UCSD-AML1 (cell line): ENCODE measurements around the gene DHRS4L2.
A peak's percentile ranks its signal among the peaks of the same experiment; 100 is the strongest.
"Not testable (repeated sequence)": the region's sequence is repeated elsewhere in the genome, so short reads cannot be mapped to it uniquely, and the experiment has no call there.

Experiments
- DNase-seq: peaks from one replicate; lab custom pipeline; 2025; ENCODE audit not compliant: unreplicated experiment; lab: John Stamatoyannopoulos, UW

The DHRS4L2 gene

DNA sequence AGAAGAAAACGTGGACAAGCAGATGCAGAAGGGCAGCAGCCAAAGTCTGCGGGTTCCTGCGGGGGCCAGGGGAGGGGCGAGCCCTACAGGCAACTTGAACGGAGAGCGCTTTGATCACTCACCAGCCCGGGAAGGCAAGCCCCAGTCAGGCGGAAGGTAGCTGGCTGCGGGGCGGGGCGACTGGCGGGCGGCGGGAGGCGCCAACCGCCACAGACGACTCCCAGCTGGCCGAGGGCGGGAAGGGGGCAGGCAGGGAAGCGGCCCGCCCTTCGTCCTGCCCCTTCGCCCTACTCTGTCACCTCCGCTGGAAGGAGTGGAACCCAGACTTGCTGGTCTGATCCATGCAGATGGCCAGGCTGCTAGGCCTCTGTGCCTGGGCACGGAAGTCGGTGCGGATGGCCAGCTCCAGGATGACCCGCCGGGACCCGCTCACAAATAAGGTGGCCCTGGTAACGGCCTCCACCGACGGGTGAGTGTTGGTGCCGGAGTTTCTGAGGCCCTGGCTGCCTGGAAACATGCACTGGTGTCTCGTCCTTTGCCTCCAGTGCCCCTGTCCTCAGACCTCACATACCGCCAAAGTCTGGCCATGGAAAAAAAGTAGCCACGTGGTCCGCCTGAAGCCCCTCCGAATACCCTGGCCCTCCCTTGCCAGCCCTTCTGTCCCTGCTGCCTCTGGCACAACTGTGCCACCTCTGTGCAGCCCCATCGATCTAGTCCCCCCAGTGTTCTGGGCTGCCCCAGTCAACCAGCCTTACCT, at the start of gene DHRS4L2:
Gene DHRS4L2 (plus strand): TSS at position 323 of the 757 bp plus-strand sequence. CDS start 19 bp downstream, at position 342.
- DNase-seq = peak; percentile 91

DNA sequence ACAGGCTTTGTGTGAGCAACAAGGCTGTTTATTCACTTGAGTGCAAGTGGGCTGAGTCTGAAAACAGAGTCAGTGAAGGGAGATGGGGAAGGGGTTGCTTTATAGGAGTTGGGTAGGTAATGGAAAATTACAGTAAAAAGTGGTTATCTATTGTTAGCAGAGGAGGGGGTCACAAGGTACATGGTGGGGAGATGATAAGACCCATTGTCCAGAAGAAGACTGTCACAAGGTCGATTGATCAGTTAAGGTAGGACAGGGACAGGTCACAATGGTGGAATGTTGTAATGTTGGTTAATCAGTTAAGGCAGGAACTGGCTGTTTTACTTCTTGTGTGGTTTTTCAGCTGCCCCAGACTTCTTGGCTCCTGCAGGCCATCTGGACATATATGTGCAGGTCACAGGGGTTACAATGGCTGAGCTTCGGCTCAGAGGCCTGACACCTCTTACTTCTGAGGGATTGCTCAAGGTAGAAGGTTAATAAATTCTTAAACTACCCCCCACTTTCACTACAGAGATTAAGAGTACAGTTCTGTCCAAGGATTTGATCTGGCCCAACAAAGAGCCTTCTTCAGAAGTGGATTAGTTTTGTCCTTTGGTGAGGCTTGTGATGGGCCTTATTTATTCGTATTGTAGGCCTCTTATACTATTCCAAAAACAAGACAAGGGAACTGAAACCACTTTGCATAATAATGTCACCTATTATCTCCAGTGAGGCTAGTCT, 49.0 kb upstream of the DHRS4L2 start:
- no peak for DNase-seq

DNA sequence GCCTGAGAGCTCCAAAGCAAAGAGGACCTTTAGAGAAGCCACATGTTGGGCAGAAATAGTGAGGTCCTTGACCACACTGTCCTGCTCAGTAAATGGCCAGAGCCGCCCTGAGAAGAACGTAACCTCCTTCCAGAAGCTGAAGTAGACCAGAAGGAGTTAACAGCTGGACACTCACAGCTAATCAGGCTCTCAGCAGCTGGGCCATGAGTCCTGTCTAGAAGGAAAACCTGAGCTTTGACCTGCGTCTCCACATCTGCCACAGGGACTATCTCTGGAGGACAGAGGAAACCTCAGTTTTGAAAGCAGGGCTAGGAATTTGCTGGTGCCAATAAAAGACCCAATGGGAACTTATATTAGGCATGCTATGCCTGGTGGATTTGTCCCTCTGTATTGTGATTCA, 47.5 kb upstream of the DHRS4L2 start:
- no peak for DNase-seq

DNA sequence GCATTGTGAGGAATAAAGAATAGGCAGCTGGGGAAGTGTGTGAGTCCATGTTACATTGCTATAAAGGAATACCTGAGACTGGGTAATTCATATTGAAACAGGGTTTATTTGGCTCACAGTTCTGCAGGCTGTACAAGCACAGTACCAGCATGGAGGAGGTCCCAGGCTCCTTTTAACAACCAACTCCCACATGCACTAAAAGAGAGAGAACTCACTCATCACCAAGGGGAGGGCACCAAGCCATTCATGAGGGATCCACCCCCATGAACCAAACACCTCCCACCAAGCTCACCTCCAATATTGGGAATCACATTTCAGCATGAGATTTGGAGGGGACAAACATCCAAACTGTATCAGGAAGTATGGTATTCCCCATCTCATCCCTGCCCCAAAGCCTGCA, 47.1 kb upstream of the DHRS4L2 start:
- no peak for DNase-seq

DNA sequence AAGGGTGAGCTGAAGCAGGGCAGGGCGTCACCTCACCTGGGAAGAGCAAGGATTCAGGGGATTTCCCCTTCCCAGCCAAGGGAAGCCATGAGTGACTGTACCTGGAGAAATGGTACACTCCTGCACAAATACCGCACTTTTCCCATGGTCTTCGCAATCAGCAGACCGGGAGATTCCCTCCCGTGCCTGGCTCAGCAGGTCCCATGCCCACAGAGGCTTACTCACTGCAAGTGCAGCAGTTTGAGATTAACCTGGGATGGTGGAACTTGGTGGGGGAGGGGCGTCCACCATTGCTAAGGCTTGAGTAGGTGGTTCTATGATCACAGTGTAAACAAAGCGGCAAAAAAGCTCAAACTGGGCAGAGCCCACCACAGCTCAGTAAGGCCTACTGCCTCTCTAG, 46.1 kb upstream of the DHRS4L2 start:
- DNase-seq = no peak

DNA sequence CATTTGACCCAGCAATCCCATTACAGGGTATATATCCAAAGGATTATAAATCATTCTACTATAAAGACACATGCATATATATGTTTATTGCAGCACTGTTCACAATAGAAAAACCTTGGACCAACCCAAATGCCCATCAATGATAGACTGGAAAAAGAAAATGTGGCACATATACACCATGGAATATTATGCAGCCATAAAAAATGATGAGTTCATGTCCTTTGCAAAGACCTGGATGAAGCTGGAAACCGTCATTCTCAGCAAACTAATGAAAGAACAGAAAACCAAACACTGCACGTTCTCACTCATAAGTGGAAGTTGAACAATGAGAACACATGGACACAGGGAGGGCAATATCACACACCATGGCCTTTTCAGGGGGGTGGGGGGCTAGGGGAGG, 39.7 kb upstream of the DHRS4L2 start:
- DNase-seq = not testable (repeated sequence)

DNA sequence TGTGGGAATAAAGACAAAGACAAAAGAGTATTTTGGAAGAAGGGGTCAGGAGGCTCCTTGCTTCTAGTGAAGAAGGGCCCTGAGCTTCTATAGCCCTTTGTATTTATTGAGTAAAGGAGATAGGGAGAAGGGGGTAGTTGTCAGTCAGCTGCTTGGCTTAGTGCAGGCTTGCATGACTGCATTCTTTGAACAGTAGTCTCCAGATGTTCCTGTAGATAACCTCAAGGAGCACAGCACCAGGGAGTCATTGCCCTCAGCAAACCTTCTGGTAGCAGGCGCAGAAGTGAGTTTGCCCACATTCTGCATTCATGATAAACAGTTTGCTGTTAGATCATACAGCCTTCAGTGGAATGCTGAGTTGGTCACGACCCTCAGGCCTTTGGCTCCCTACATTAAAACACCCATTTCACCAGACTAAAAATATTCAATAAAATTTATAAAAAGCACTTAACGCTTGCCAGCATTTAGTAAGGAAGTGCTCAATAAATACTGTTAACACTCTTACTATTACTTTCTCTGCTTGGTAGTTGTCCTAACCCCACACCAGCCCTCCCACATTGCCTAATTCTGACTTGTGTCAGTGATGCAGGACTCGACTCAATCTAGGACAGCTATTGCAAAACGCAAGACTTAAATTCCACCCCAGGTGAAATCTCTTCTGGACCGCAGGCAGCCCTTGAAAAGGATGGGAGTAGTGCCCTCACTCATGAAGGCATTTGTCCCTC, 38.2 kb upstream of the DHRS4L2 start:
- DNase-seq = no peak

DNA sequence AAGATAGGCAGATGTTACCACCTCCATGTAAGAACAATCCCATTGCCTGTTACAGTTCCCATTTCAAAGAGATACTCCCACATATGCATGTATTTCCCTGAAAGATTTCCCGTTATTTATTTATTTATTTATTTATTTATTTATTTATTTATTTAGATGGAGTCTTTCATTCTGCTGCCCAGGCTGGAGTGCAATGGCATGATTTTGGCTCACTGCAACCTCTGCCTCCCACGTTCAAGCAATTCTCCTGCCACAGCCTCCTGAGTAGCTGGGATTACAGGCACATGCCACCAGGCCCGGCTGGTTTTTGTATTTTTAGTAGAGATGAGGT, 37.6 kb upstream of the DHRS4L2 start:
- not testable (repeated sequence) for DNase-seq

DNA sequence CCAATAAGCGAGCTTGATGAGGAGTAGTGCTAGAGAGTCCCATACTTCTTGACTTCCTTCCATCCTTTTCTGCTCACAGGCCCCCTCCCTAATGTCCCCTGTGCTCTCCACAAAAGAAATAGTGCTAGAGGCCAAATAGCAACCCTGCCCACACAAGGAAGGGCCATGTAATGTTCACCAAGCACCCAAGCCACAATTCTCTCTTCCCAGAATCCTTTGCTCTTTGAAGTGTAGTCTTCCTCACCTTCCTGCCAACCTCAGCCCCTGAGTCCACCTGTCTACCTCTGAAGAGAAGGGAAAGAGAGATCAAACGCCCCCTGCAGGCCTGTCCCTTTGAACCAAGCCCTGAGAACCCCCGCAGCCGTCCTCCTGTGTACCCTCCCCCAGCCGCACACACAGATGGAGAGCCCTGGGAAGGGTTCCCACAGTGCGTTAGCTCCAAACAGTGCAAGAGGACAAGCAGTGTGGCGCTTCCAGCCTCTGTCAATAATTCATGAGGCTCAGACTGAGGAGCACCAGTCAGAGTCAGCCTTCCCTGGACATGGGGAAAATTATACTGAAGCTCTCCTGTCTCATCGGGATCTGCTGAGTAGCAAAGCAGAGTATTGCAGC, 37.0 kb upstream of the DHRS4L2 start:
- no peak for DNase-seq

DNA sequence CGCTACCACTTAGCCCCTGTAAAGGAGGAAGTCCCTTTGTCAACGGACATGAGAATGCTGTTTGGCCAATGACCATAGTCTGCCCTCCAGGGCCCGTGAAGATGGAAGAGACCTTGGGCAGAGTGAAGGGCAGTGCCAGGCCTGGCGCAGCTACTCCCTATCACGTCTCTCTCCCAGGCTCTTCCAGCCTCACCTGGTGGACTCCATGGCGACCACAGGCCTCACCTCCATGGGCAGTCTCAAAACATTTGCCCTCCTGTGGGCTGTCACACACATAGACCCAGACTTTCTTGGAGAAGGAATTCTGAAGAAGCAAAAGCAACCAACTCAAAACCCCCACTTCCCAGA, 35.6 kb upstream of the DHRS4L2 start:
- DNase-seq = not testable (repeated sequence)

DNA sequence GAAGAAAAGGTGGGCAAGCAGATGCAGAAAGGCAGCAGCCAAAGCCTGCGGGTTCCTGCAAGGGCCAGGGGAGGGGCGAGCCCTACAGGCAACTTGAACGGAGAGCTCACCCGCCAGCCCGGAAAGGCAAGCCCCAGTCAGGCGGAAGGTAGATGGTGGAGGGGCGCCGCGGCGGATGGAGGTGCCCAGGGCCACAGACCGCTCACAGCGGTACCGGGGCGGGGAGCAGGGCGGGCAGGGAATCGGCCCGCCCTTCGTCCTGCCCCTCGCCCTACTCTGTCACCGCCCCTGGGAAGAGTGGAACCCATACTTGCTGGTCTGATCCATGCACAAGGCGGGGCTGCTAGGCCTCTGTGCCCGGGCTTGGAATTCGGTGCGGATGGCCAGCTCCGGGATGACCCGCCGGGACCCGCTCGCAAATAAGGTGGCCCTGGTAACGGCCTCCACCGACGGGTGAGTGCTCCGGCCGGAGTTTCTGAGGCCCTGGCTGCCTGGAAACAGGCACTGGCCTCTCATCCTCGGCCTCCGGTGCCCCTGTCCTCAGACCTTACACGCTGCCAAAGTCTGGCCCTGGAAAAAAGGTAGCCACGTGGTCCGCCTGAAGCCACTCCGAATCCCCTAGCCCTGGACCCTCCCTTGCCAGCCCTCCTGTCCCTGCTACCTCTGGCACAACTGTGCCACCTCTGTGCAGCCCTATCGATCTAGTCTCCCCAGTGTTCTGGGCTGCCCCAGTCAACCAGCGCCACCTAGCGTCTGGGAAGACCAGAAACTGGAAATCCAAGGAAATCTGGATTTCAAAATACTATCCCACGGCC, 35.1 kb upstream of the DHRS4L2 start, which contains the start of gene DHRS4:
Gene DHRS4 (plus strand): TSS at position 307 of the 815 bp plus-strand sequence. CDS start 19 bp downstream, at position 326.
- DNase-seq = peak; percentile 92

DNA sequence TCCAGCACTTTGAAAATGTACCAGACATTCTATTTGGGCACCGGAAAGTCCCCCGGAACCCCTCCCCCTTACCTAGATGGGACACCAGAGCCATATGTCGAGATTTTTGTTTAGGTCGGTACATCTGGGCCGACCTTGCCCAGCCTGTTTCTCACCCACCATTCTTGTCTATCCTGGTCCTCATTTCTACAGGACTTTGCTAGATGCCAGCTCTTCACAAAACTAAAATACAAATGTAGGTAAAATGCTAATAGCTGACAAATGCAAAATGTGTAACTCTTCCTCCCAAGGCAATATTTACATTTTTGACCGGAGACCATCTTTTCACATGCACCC, 34.5 kb upstream of the DHRS4L2 start:
- not testable (repeated sequence) for DNase-seq

DNA sequence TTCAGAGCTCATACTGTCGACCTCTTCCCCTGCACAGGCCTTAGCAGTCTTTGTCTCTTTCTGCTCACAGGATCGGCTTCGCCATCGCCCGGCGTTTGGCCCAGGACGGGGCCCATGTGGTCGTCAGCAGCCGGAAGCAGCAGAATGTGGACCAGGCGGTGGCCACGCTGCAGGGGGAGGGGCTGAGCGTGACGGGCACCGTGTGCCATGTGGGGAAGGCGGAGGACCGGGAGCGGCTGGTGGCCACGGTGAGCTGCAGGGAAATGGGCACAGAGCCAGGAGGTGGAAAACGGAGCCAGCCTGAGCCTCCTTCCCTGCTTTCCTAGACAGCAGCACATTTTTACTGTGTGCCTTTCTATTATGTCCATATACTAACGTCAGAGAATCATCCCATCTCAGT, 33.8 kb upstream of the DHRS4L2 start:
- DNase-seq = not testable (repeated sequence)

DNA sequence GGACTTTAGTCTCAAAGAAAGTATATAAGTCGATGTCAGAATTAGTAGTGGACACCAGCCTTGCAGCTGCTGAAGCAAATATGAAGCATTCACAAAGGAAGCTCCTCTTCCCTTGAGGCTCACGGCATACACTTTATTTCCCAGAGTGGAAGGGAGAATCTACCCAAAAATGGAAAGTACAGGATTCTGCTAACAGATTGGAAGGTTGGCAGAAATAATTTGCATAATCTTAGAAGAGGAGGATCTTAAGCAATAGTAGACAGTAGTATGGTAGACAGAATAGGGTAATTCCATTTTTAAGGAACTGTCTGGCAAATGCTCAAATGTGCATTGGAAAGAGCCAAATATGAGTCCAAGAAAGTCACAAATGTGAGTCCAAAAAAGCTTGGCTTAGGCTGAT, 32.9 kb upstream of the DHRS4L2 start:
- DNase-seq = not testable (repeated sequence)

DNA sequence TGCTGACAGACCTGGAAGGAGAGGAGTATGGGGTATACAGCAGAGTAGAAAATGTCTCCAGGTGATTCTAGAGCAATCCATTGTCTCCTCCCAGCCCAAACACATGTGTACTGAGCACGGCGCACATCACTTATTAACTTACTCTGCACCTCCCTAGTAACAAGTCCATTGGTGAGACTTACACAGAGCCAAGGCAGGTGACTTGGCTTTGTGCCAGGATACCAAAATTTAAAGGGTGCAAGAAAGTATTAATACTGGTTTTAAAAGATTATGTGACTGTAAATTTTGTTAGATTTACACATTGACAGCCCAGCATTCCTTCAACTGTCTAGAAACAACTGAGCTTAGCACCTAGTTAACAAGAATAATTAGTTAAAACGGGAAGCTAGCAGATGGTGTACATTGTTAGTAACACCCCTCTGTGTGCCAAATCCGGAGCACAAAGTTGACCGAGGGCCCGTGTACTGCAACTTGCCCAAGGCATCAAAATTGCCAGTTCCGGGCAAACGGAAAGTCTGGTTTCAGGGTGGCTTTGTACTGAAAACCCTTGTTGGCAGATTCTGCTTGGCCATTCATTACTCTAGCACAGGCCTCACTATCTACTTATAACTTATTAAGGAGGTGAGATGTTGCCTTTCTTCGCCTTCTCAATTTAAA, 30.7 kb upstream of the DHRS4L2 start:
- not testable (repeated sequence) for DNase-seq

DNA sequence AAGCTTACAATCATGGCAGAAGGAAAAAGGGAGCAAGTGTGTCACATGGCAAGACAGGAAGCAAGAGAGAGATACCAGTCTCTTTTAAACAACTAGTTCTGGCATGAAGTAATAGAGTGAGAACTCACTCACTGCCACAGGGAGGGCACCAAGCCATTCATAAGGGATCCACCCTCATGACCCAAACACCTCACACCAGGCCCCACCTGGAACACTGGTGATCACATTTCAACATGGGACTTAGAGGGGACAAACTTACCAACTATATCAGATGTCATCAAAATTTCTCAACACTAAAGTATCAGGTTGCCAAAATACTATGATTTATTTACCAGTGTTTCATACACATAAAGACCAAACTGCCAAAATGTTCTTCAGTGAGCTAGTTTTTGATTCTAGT, 27.8 kb upstream of the DHRS4L2 start:
- not testable (repeated sequence) for DNase-seq

DNA sequence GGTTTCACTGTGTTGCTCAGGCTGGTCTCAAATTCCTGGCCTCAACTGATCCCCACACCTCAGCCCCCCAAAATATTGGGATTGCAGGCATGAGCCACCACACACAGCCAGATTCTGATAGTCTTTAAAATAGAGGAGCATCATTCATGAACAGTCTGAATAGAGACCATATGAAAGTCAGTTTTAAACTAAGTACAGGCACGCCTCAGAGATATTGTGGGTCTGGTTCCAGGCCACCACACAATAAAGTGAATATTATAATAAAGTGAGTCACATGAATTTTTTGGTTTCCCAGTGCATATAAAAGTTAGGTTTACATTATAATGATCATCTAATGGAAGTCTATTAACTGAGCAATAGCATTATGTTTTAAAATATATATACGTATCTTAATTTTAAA, 27.0 kb upstream of the DHRS4L2 start:
- DNase-seq = not testable (repeated sequence)

DNA sequence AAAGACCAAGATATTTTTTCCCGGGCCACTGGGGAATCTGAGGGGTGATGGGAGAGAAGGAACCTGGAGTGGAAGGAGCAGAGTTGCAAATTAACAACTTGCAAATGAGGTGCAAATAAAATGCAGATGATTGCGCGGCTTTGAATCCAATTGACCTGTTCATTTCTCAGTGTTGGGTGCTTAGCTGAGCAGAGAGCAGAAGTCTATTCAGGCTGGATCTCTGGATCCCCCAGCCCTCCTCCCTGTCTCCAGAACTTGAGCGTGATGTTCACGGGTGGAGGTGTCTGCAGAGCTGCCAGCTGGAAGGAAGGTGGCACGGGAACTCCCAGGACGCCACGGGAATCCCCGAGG, 19.6 kb upstream of the DHRS4L2 start:
- DNase-seq = not testable (repeated sequence)

DNA sequence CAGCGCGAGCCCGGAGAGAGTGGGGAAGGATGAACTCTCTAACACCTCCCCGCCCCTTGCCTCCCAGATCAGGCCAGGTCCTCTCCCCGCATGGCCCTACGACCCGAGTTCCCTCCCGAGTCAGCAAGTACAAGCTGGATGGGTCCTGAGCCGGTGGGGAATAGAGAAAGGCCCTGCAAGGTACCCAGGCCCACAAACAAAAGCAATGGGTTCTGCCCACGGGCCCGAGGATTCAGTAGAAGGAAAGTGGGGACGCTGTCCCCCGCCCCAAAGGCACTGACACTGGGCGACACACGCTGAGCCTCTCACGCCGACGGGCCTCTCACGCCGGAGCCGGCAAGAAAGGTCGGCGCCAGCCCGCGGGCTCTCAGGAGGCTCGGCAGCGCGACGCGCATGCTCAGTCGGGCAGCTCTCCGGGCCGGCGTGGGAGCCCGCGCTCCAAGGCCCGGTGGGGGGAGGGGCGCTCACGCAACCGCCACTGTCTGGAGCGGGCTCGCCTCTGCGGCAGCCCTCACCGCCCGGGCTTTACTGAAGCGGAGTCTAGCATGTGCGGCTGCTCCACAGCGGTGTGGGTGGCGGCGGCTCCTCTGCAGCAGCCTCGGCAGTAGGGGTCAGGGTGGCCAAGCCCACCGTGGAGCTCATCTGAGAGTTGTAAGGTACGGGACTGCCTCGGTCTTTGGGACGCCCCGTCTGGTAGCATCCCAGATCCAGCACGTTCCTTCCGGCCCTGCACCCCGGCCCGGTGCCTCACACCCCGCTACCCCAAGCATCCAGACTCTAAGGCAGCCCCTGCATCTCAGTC, 19.0 kb upstream of the DHRS4L2 start:
- DNase-seq = not testable (repeated sequence)
